Astrocyte (in vitro differentiated cells and primary cell): ENCODE measurements around the gene HTR4. TPM values are rescaled to one million over a fixed set of nuclear protein-coding genes. Genes with fewer than 3 reads are reported as not detected.
"Not testable (repeated sequence)": the region's sequence is repeated elsewhere in the genome, so short reads cannot be mapped to it uniquely, and the experiment has no call there.

ENCODE experiments used
- DNase-seq: peaks from one replicate; pipeline ENCODE4 v3.0.0-alpha.2; 2010; ENCODE audit warnings: low read depth
- FAIRE-seq: peaks from 2 replicates; lab custom pipeline; 2011; peaks lifted over from hg19 to GRCh38; lab: Jason Lieb, UNC
- H2AFZ ChIP-seq: 2 replicates; pipeline ENCODE4 v1.6.0; 2012; ENCODE audit warnings: low read depth, low read length, inconsistent platforms
- H3K27ac ChIP-seq: 2 replicates; pipeline ENCODE4 v1.5.1; 2011; ENCODE audit warnings: low read depth, low read length, inconsistent platforms
- H3K27me3 ChIP-seq: 2 replicates; pipeline ENCODE4 v1.6.0; 2011; ENCODE audit warnings: low read length, inconsistent platforms; ENCODE audit not compliant: insufficient read depth
- H3K36me3 ChIP-seq: 2 replicates; pipeline ENCODE4 v1.5.1; 2011; ENCODE audit warnings: low read length, inconsistent platforms; ENCODE audit not compliant: insufficient read depth
- H3K4me1 ChIP-seq: 2 replicates; pipeline ENCODE4 v1.5.1; 2011; ENCODE audit warnings: low read length, inconsistent platforms; ENCODE audit not compliant: insufficient read depth
- H3K4me2 ChIP-seq: 2 replicates; pipeline ENCODE4 v1.6.0; 2012; ENCODE audit warnings: low read length, inconsistent platforms
- H3K4me3 ChIP-seq: 2 replicates; pipeline ENCODE4 v1.5.1; 2011; ENCODE audit warnings: low read depth, mild to moderate bottlenecking, low read length, inconsistent platforms; ENCODE audit not compliant: insufficient read depth
- H3K79me2 ChIP-seq: 2 replicates; pipeline ENCODE4 v1.6.0; 2012; ENCODE audit warnings: mild to moderate bottlenecking, low read length, inconsistent platforms; ENCODE audit not compliant: insufficient read depth
- H3K9ac ChIP-seq: 2 replicates; pipeline ENCODE4 v1.6.0; 2012; ENCODE audit warnings: mild to moderate bottlenecking, low read length, inconsistent platforms
- H3K9me3 ChIP-seq: 2 replicates; pipeline ENCODE4 v1.5.1; 2012; ENCODE audit warnings: low read depth, mild to moderate bottlenecking, low read length, inconsistent platforms; ENCODE audit not compliant: insufficient read depth
- H4K20me1 ChIP-seq: 2 replicates; pipeline ENCODE4 v1.6.0; 2012; ENCODE audit warnings: low read length, inconsistent platforms; ENCODE audit not compliant: insufficient read depth
- H3K27ac Mint-ChIP-seq: one replicate; pipeline ENCODE4 v1.8.0; 2021; ENCODE audit warnings: mild to moderate bottlenecking, mixed read lengths; ENCODE audit not compliant: unreplicated experiment
- H3K27me3 Mint-ChIP-seq: one replicate; pipeline ENCODE4 v1.8.0; 2021; ENCODE audit warnings: low read depth, mixed read lengths; ENCODE audit not compliant: unreplicated experiment
- H3K36me3 Mint-ChIP-seq: one replicate; pipeline ENCODE4 v1.8.0; 2021; ENCODE audit warnings: low read depth, mixed read lengths; ENCODE audit not compliant: unreplicated experiment
- H3K4me1 Mint-ChIP-seq: one replicate; pipeline ENCODE4 v1.8.0; 2021; ENCODE audit warnings: low read depth, mixed read lengths; ENCODE audit not compliant: unreplicated experiment
- H3K4me3 Mint-ChIP-seq: one replicate; pipeline ENCODE4 v1.8.0; 2021; ENCODE audit warnings: mild to moderate bottlenecking, moderate library complexity, mixed read lengths; ENCODE audit not compliant: unreplicated experiment
- H3K9me3 Mint-ChIP-seq: one replicate; pipeline ENCODE4 v1.8.0; 2021; ENCODE audit warnings: mild to moderate bottlenecking, mixed read lengths; ENCODE audit not compliant: unreplicated experiment
- EZH2 ChIP-seq: IDR thresholded peaks from 2 replicates; pipeline ENCODE4 v1.6.1; 2012; ENCODE audit warnings: mild to moderate bottlenecking, low read length, inconsistent platforms; ENCODE audit not compliant: insufficient read depth
- total RNA-seq: library from RNA; stranded (reverse); gene quantifications from 2 replicates; pipeline ENCODE4 v1.2.1, GENCODE V29; 2021
- TF ChIP-seq, protein P1 (sequence below): IDR thresholded peaks from 2 replicates; pipeline ENCODE4 v1.5.1; 2011; ENCODE audit warnings: low read depth, mild to moderate bottlenecking, inconsistent platforms, low read length, moderate library complexity; ENCODE audit not compliant: insufficient read depth

Gene HTR4
- total RNA-seq, 1 donor from 2014 or later = not detected

DNA sequence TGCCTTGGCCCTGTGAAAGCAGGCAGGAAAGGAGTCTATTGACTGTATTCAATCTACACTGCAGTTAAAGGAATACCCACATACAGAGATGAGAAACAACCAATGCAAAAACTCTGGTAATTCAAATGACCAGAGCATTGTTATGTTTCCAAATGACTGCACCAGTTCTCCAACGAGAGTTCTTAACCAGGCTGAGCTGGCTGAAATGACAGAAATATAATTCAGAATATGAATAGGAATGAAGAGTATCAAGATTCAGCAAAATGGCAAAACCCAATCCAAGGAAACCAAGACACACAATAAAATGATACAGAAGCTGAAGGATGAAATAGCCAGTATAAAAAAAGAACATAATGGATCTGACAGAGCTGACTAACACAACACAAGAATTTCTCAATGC lies 119.1 kb downstream of the HTR4 start:
- peaks cover 12% of the 10 kb centered on the region for H3K27me3 Mint-ChIP-seq
- no peak overlapping the region for H3K9ac ChIP-seq
- no peaks in the 10 kb centered on the region for H3K36me3 ChIP-seq
- H3K4me1 Mint-ChIP-seq = no peaks in the 10 kb centered on the region
- H3K27ac ChIP-seq = no peak overlapping the region
- no peaks in the 10 kb centered on the region for H3K79me2 ChIP-seq
- H3K27me3 ChIP-seq = peaks cover 2% of the 10 kb centered on the region
- FAIRE-seq (no peak), DNase-seq (no peak)
- TF ChIP-seq EZH2 = no peak
- TF ChIP-seq, protein P1, sequence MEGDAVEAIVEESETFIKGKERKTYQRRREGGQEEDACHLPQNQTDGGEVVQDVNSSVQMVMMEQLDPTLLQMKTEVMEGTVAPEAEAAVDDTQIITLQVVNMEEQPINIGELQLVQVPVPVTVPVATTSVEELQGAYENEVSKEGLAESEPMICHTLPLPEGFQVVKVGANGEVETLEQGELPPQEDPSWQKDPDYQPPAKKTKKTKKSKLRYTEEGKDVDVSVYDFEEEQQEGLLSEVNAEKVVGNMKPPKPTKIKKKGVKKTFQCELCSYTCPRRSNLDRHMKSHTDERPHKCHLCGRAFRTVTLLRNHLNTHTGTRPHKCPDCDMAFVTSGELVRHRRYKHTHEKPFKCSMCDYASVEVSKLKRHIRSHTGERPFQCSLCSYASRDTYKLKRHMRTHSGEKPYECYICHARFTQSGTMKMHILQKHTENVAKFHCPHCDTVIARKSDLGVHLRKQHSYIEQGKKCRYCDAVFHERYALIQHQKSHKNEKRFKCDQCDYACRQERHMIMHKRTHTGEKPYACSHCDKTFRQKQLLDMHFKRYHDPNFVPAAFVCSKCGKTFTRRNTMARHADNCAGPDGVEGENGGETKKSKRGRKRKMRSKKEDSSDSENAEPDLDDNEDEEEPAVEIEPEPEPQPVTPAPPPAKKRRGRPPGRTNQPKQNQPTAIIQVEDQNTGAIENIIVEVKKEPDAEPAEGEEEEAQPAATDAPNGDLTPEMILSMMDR = no peak
- H3K36me3 Mint-ChIP-seq = no peaks in the 10 kb centered on the region
- H2AFZ ChIP-seq = no peak overlapping the region
- no peak overlapping the region for H3K4me2 ChIP-seq
- no peaks in the 10 kb centered on the region for H3K4me1 ChIP-seq
- peaks cover 5% of the 10 kb centered on the region for H3K9me3 ChIP-seq
- no peak overlapping the region for H3K4me3 ChIP-seq
- H4K20me1 ChIP-seq = no peaks in the 10 kb centered on the region
- no peak overlapping the region for H3K4me3 Mint-ChIP-seq
- peaks cover 4% of the 10 kb centered on the region for H3K9me3 Mint-ChIP-seq
- no peak overlapping the region for H3K27ac Mint-ChIP-seq

DNA sequence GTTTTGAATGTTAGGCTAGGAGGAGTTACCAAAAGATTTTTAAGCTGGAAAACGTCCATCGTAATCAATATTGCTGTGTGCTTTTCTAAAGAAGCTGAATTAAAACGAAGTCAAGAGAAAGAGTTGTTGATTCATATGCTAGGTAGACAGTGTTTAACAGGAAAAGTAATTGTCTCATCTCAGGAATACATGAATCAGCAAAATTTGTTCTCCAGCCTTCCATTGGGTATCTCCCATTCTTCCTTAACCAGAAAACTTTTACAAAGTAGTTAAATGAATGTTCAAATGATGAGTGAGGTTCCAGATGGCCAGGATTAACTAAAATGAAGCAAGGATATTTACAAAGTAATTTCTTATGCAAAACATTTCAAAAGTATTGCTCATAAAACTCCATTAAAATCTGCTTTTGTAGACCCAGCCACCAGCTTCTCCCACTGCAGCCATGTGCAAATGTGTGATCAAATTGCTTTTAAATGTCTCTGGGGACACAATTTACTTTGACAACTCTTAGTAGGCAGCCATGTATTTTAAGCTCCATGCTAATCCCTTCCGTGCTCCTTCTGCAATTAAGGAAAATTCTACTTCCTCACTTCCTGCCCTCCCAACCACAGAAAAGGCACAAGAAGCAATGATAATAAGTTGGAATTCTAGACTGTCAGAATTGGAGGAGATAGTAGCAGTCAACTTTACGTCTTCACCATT lies 121.2 kb downstream of the HTR4 start:
- H4K20me1 ChIP-seq = no peaks in the 10 kb centered on the region
- H3K4me3 ChIP-seq = no peak overlapping the region
- Mint-ChIP-seq H3K9me3 (peaks cover 11% of the 10 kb centered on the region), H3K4me1 (no peaks in the 10 kb centered on the region), H3K27ac (no peak overlapping the region), H3K36me3 (no peaks in the 10 kb centered on the region), H3K4me3 (no peak overlapping the region), H3K27me3 (peaks cover 12% of the 10 kb centered on the region)
- FAIRE-seq (no peak), DNase-seq (no peak)
- H3K9ac ChIP-seq = no peak overlapping the region
- H3K36me3 ChIP-seq = no peaks in the 10 kb centered on the region
- no peaks in the 10 kb centered on the region for H3K4me1 ChIP-seq
- peaks cover 1% of the 10 kb centered on the region for H3K27me3 ChIP-seq
- H3K79me2 ChIP-seq = no peaks in the 10 kb centered on the region
- peaks cover 6% of the 10 kb centered on the region for H3K9me3 ChIP-seq
- H3K27ac ChIP-seq = no peak overlapping the region
- TF ChIP-seq, protein P1 = no peak
- TF ChIP-seq EZH2 = no peak
- H2AFZ ChIP-seq = no peak overlapping the region
- H3K4me2 ChIP-seq = no peak overlapping the region

GRCh38 chr5:148529450-148529849 lies 124.9 kb downstream of the HTR4 start:
- not testable (repeated sequence) for H3K4me1 Mint-ChIP-seq, H3K79me2 ChIP-seq, H2AFZ ChIP-seq, H4K20me1 ChIP-seq, H3K27me3 ChIP-seq, H3K36me3 Mint-ChIP-seq, H3K36me3 ChIP-seq, H3K9me3 ChIP-seq, H3K4me3 Mint-ChIP-seq, H3K27me3 Mint-ChIP-seq, H3K27ac Mint-ChIP-seq, FAIRE-seq, DNase-seq, H3K9ac ChIP-seq, H3K4me1 ChIP-seq, H3K27ac ChIP-seq, H3K4me3 ChIP-seq, H3K4me2 ChIP-seq
- peaks cover 11% of the 10 kb centered on the region for H3K9me3 Mint-ChIP-seq
